HEK293 (cell line): Measurements from ENCODE around the gene SF3A1.
A peak's percentile ranks its signal among the peaks of the same experiment; 100 is the strongest.

ENCODE experiments used
- CTCF ChIA-PET: fragments of 350-600 bp; formaldehyde crosslinking; extraction: SDS; loops from one replicate; lab custom pipeline; 2021; ENCODE audit warnings: antibody characterized with exemption; lab: Yijun Ruan, JAX
- POLR2A ChIA-PET: fragments of 300-600 bp; formaldehyde crosslinking; extraction: SDS; loops from one replicate; lab custom pipeline; 2020; ENCODE audit warnings: antibody characterized with exemption, inconsistent platforms; lab: Yijun Ruan, JAX
- H3K27ac ChIP-seq: fragments of 200-500 bp; sonication (Bioruptor generic); 2 replicates; pipeline ENCODE4 v1.5.1; 2014; ENCODE audit warnings: low read depth, low read length, control low read depth, inconsistent platforms; ENCODE audit errors: extremely low read depth
- H3K36me3 ChIP-seq, 2 experiments: fragments of 200-500 bp in 1 of 2; sonication (Bioruptor generic) in 1 of 2; 1 replicate in 1 of 2; 2 replicates in 1 of 2; pipeline ENCODE4 v1.5.1; 2014 to 2017; ENCODE audit warnings: inconsistent platforms in 2 of 2, low read length in 2 of 2; ENCODE audit not compliant: control insufficient read depth in 2 of 2, insufficient read depth in 1 of 2
- H3K4me1 ChIP-seq: fragments of 200-500 bp; sonication (Bioruptor generic); 2 replicates; pipeline ENCODE4 v1.5.1; 2014; ENCODE audit warnings: mild to moderate bottlenecking, low read length, inconsistent platforms; ENCODE audit not compliant: control insufficient read depth, insufficient read depth
- H3K4me3 ChIP-seq: 2 replicates; pipeline ENCODE4 v1.5.1; 2011; ENCODE audit warnings: low read depth, mild to moderate bottlenecking, control low read depth, low read length, moderate library complexity
- H3K9me3 ChIP-seq: fragments of 200-500 bp; sonication (Bioruptor generic); 2 replicates; pipeline ENCODE4 v1.5.1; 2014; ENCODE audit warnings: low read depth, low read length, inconsistent platforms; ENCODE audit not compliant: control insufficient read depth, insufficient read depth
- BCL11A ChIP-seq: fragments of 450-650 bp; formaldehyde crosslinking; IDR thresholded peaks from 2 replicates; pipeline ENCODE4 v1.5.1; 2016; ENCODE audit warnings: low read depth, missing biosample characterization, missing genetic modification characterization
- KLF10 ChIP-seq: fragments of 450-650 bp; IDR thresholded peaks from 2 replicates; pipeline ENCODE4 v1.5.1; 2018; ENCODE audit warnings: missing biosample characterization, mild to moderate bottlenecking, missing genetic modification characterization
- PRDM1 ChIP-seq: fragments of 450-650 bp; formaldehyde crosslinking; IDR thresholded peaks from 2 replicates; pipeline ENCODE4; 2016; ENCODE audit warnings: missing biosample characterization, missing genetic modification characterization
- SP2 ChIP-seq: fragments of 450-650 bp; formaldehyde crosslinking; IDR thresholded peaks from 2 replicates; pipeline ENCODE4 v1.5.1; 2016; ENCODE audit warnings: missing biosample characterization, missing genetic modification characterization
- SP7 ChIP-seq: fragments of 450-650 bp; formaldehyde crosslinking; IDR thresholded peaks from 2 replicates; pipeline ENCODE4 v1.5.1; 2016; ENCODE audit warnings: missing biosample characterization, missing genetic modification characterization
- ZBTB21 ChIP-seq: fragments of 450-650 bp; formaldehyde crosslinking; IDR thresholded peaks from 2 replicates; pipeline ENCODE4 v1.5.1; 2017; ENCODE audit warnings: missing biosample characterization, missing genetic modification characterization
- ZEB2 ChIP-seq: fragments of 450-650 bp; formaldehyde crosslinking; IDR thresholded peaks from 2 replicates; pipeline ENCODE4 v1.5.1; 2016; ENCODE audit warnings: missing biosample characterization, missing genetic modification characterization
- ZFP37 ChIP-seq: fragments of 450-650 bp; formaldehyde crosslinking; IDR thresholded peaks from 2 replicates; pipeline ENCODE4 v1.5.1; 2016; ENCODE audit warnings: missing biosample characterization, missing genetic modification characterization
- ZNF138 ChIP-seq: fragments of 450-650 bp; formaldehyde crosslinking; IDR thresholded peaks from 2 replicates; pipeline ENCODE4 v1.5.1; 2016; ENCODE audit warnings: missing biosample characterization, missing genetic modification characterization, borderline replicate concordance
- ZNF148 ChIP-seq: fragments of 450-650 bp; formaldehyde crosslinking; IDR thresholded peaks from 2 replicates; pipeline ENCODE4 v1.5.0; 2017; ENCODE audit warnings: missing biosample characterization, missing genetic modification characterization, borderline replicate concordance
- ZNF394 ChIP-seq: fragments of 450-650 bp; formaldehyde crosslinking; IDR thresholded peaks from 2 replicates; pipeline ENCODE4 v1.5.1; 2016; ENCODE audit warnings: missing biosample characterization, missing genetic modification characterization, mild to moderate bottlenecking, moderate library complexity, borderline replicate concordance
- ZNF433 ChIP-seq: fragments of 450-650 bp; formaldehyde crosslinking; IDR thresholded peaks from 2 replicates; pipeline ENCODE4 v1.5.1; 2016; ENCODE audit warnings: missing biosample characterization, missing genetic modification characterization, low read depth
- ZNF513 ChIP-seq: fragments of 450-650 bp; IDR thresholded peaks from 2 replicates; pipeline ENCODE4 v1.5.1; 2018; ENCODE audit warnings: missing biosample characterization, missing genetic modification characterization
- ZNF560 ChIP-seq: fragments of 450-650 bp; formaldehyde crosslinking; IDR thresholded peaks from 2 replicates; pipeline ENCODE4 v1.5.1; 2017; ENCODE audit warnings: missing biosample characterization, missing genetic modification characterization, borderline replicate concordance
- ZNF596 ChIP-seq: fragments of 450-650 bp; IDR thresholded peaks from 2 replicates; pipeline ENCODE4 v1.5.0; 2018; ENCODE audit warnings: missing biosample characterization, mild to moderate bottlenecking, missing genetic modification characterization, moderate library complexity
- ZNF600 ChIP-seq: fragments of 450-650 bp; formaldehyde crosslinking; IDR thresholded peaks from 2 replicates; pipeline ENCODE4 v1.5.1; 2016; ENCODE audit warnings: missing biosample characterization, missing genetic modification characterization
- ZNF610 ChIP-seq: fragments of 450-650 bp; formaldehyde crosslinking; IDR thresholded peaks from 2 replicates; pipeline ENCODE4 v1.5.1; 2016; ENCODE audit warnings: missing biosample characterization, missing genetic modification characterization, borderline replicate concordance
- ZNF664 ChIP-seq: fragments of 450-650 bp; formaldehyde crosslinking; IDR thresholded peaks from 2 replicates; pipeline ENCODE4 v1.5.1; 2016; ENCODE audit warnings: missing biosample characterization, missing genetic modification characterization
- TF ChIP-seq, protein P1 (sequence below): fragments of 450-650 bp; formaldehyde crosslinking; IDR thresholded peaks from 2 replicates; pipeline ENCODE4; 2016; ENCODE audit warnings: missing biosample characterization, missing genetic modification characterization
- TF ChIP-seq, protein P2 (sequence below): fragments of 450-650 bp; formaldehyde crosslinking; optimal IDR thresholded peaks from 2 replicates; pipeline ENCODE3; 2016; ENCODE audit warnings: missing biosample characterization, mild to moderate bottlenecking, missing genetic modification characterization
- TF ChIP-seq, protein P3 (sequence below): sonication (generic); formaldehyde crosslinking; IDR thresholded peaks from 2 replicates; pipeline ENCODE4 v1.8.1; 2022; ENCODE audit warnings: mild to moderate bottlenecking, moderate library complexity, missing genetic modification reagents

Gene SF3A1

GRCh38 chr22:30365891-30366290 is 9.2 kb upstream of the SF3A1 start (continued):
- TF ChIP-seq PRDM1 (tag by site-specific recombination) (no peak), ZNF513 (tag by site-specific recombination) (no peak)

- TF ChIP-seq ZNF600 (tag by site-specific recombination) (no peak), SP7 (tag by site-specific recombination) (no peak), ZNF148 (no peak), ZFP37 (tag by site-specific recombination) (peak; percentile 95)
- Histone ChIP-seq H3K4me1 (no peaks in the 10 kb centered on the region), H3K27ac (no peak overlapping the region), H3K4me3 (no peak overlapping the region), H3K36me3 (peaks cover 0 to 11% of the 10 kb centered on the region in 2 experiments; a peak in 2 of 3 replicates), H3K9me3 (no peaks in the 10 kb centered on the region)
- CTCF ChIA-PET = interaction anchor here (0.7 to 1.2 kb wide), 2 partner anchors 275 to 377 kb away, joined by 3 to 4 read pairs; no protein-coding TSS in a partner anchor
- POLR2A ChIA-PET = interaction anchor here (1.0 kb wide), 1 partner anchor 49 kb away, joined by 6 read pairs; no protein-coding TSS in a partner anchor
These were observed 6.1 kb upstream of the SF3A1 start for GRCh38 chr22:30362651-30363281.

- no peaks in the 10 kb centered on the region for H3K4me1 ChIP-seq
- no peak for TF ChIP-seq PRDM1 (tag by site-specific recombination)
- no peak for TF ChIP-seq ZNF394 (tag by site-specific recombination)
- TF ChIP-seq ZNF138 = no peak
- TF ChIP-seq ZEB2 = no peak
- no peak for TF ChIP-seq ZBTB21 (tag by site-specific recombination)
- TF ChIP-seq, protein P1, sequence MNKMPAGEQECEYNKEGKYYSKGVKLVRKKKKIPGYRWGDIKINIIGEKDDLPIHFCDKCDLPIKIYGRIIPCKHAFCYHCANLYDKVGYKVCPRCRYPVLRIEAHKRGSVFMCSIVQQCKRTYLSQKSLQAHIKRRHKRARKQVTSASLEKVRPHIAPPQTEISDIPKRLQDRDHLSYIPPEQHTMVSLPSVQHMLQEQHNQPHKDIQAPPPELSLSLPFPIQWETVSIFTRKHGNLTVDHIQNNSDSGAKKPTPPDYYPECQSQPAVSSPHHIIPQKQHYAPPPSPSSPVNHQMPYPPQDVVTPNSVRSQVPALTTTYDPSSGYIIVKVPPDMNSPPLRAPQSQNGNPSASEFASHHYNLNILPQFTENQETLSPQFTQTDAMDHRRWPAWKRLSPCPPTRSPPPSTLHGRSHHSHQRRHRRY = no peak
- no peak for TF ChIP-seq ZNF664
- TF ChIP-seq ZNF433 (tag by site-specific recombination) = no peak
- TF ChIP-seq ZNF610 = no peak
- no peak for TF ChIP-seq ZNF596 (tag by site-specific recombination)
- TF ChIP-seq BCL11A = no peak
- TF ChIP-seq, protein P2, sequence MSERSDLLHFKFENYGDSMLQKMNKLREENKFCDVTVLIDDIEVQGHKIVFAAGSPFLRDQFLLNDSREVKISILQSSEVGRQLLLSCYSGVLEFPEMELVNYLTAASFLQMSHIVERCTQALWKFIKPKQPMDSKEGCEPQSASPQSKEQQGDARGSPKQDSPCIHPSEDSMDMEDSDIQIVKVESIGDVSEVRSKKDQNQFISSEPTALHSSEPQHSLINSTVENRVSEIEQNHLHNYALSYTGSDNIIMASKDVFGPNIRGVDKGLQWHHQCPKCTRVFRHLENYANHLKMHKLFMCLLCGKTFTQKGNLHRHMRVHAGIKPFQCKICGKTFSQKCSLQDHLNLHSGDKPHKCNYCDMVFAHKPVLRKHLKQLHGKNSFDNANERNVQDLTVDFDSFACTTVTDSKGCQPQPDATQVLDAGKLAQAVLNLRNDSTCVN (tag by site-specific recombination) = no peak
- TF ChIP-seq SP2 (tag by site-specific recombination) = no peak
- TF ChIP-seq, protein P3, sequence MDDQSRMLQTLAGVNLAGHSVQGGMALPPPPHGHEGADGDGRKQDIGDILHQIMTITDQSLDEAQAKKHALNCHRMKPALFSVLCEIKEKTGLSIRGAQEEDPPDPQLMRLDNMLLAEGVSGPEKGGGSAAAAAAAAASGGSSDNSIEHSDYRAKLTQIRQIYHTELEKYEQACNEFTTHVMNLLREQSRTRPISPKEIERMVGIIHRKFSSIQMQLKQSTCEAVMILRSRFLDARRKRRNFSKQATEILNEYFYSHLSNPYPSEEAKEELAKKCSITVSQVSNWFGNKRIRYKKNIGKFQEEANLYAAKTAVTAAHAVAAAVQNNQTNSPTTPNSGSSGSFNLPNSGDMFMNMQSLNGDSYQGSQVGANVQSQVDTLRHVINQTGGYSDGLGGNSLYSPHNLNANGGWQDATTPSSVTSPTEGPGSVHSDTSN (CRISPR knock-in tag) = no peak
- TF ChIP-seq KLF10 (tag by site-specific recombination) = no peak
- TF ChIP-seq ZNF560 (tag by site-specific recombination) = no peak
- no peaks in the 10 kb centered on the region for H3K9me3 ChIP-seq
- H3K27ac ChIP-seq = no peak overlapping the region
- CTCF ChIA-PET = interaction anchor here (1.0 to 1.5 kb wide), 2 partner anchors 25 to 29 kb away, joined by 3 read pairs; partner anchors contain the start of gene RNF215
- POLR2A ChIA-PET = no interaction called here
- no peak overlapping the region for H3K4me3 ChIP-seq
- peaks cover 0 to 11% of the 10 kb centered on the region in 2 experiments; a peak in 2 of 3 replicates for H3K36me3 ChIP-seq
These were observed 5.4 kb upstream of the SF3A1 start for GRCh38 chr22:30361916-30362650.
